ENCODE results near the gene ZNF407.

The ZNF407 gene

GRCh38 chr18:74610051-74610615, 12.5 kb downstream of the ZNF407 start:
- Histone ChIP-seq H3K36me3 (ENCODE audit: control insufficient read depth, insufficient read depth, low read length) (no peaks in the 10 kb centered on the region), H3K9me3 (ENCODE audit: control insufficient read depth, low read length) (no peaks in the 10 kb centered on the region), H3K4me3 (ENCODE audit: extremely low read depth, insufficient read depth, low read length, poor library complexity, severe bottlenecking) (no peak overlapping the region), H3K27ac (ENCODE audit: low read depth, low read length, severe bottlenecking) (no peak overlapping the region), H3K4me1 (ENCODE audit: control insufficient read depth, insufficient read depth, low read length, poor library complexity, severe bottlenecking) (peaks cover 1% of the 10 kb centered on the region)
- WGBS, 2 experiments (ENCODE audit: insufficient coverage in 2 of 2): 94 to 100% methylated on average over 3 of the region's 7 CpGs

GRCh38 chr18:74610860-74611259, 13.2 kb downstream of the ZNF407 start:
- no peaks in the 10 kb centered on the region for H3K4me1 ChIP-seq (ENCODE audit: control insufficient read depth, insufficient read depth, low read length, poor library complexity, severe bottlenecking)
- WGBS, 2 experiments (ENCODE audit: insufficient coverage in 2 of 2): no CpG with 5 or more reads among the region's 1 CpG
- H3K4me3 ChIP-seq (ENCODE audit: extremely low read depth, insufficient read depth, low read length, poor library complexity, severe bottlenecking): no peak overlapping the region
- H3K9me3 ChIP-seq (ENCODE audit: control insufficient read depth, low read length): no peaks in the 10 kb centered on the region
- no peaks in the 10 kb centered on the region for H3K36me3 ChIP-seq (ENCODE audit: control insufficient read depth, insufficient read depth, low read length)
- no peak overlapping the region for H3K27ac ChIP-seq (ENCODE audit: low read depth, low read length, severe bottlenecking)

DNA sequence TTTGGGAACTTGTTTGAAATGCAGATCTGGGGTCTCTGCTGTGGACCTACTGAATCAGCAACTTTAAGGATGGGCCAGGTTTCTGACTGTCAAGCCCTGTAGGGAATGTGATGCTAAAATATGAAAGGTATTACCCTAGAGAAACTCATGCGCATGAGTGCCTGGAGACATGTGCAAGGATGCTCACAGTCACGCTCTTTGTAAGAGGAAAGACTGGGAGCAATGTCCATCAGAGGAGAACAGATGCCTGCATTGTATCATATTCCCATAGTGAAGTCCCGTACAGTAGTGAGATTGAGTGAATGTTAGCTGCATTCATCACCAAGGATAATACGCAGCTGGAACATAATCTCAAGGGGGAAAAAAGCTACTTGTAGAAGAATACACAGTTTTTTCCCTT, 14.1 kb downstream of the ZNF407 start:
- Histone ChIP-seq H3K9me3 (ENCODE audit: control insufficient read depth, low read length) (no peaks in the 10 kb centered on the region), H3K4me1 (ENCODE audit: control insufficient read depth, insufficient read depth, low read length, poor library complexity, severe bottlenecking) (no peaks in the 10 kb centered on the region), H3K4me3 (ENCODE audit: extremely low read depth, insufficient read depth, low read length, poor library complexity, severe bottlenecking) (no peak overlapping the region), H3K36me3 (ENCODE audit: control insufficient read depth, insufficient read depth, low read length) (no peaks in the 10 kb centered on the region), H3K27ac (ENCODE audit: low read depth, low read length, severe bottlenecking) (no peak overlapping the region)
- WGBS, 2 experiments (ENCODE audit: insufficient coverage in 2 of 2): 79 to 96% methylated on average over 3 of the region's 4 CpGs

GRCh38 chr18:74613381-74613780, 15.7 kb downstream of the ZNF407 start:
- WGBS, 2 experiments (ENCODE audit: insufficient coverage in 2 of 2): 88 to 100% methylated on average over 1 of the region's 1 CpG
- Histone ChIP-seq H3K36me3 (ENCODE audit: control insufficient read depth, insufficient read depth, low read length) (no peaks in the 10 kb centered on the region), H3K4me3 (ENCODE audit: extremely low read depth, insufficient read depth, low read length, poor library complexity, severe bottlenecking) (no peak overlapping the region), H3K27ac (ENCODE audit: low read depth, low read length, severe bottlenecking) (no peak overlapping the region), H3K9me3 (ENCODE audit: control insufficient read depth, low read length) (no peaks in the 10 kb centered on the region), H3K4me1 (ENCODE audit: control insufficient read depth, insufficient read depth, low read length, poor library complexity, severe bottlenecking) (no peaks in the 10 kb centered on the region)

DNA sequence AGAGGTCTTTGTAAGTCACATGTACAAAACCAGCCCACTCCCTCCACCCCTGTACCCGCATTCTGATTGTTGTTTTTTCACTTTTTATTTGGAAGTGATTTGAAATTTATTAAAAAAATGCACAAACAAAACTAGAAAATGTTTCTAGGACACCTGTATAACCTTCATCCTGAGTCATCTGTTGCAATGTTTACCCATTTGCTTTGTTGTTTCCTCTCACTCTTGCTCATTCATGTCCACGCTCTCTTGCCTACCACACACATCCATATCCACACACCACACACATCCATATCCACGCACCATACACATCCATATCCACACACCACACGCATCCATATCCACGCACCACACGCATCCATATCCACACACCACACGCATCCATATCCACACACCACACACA, 18.8 kb downstream of the ZNF407 start:
- Histone ChIP-seq H3K36me3 (ENCODE audit: control insufficient read depth, insufficient read depth, low read length) (no peaks in the 10 kb centered on the region), H3K4me3 (ENCODE audit: extremely low read depth, insufficient read depth, low read length, poor library complexity, severe bottlenecking) (no peak overlapping the region), H3K9me3 (ENCODE audit: control insufficient read depth, low read length) (no peaks in the 10 kb centered on the region), H3K4me1 (ENCODE audit: control insufficient read depth, insufficient read depth, low read length, poor library complexity, severe bottlenecking) (peaks cover 5% of the 10 kb centered on the region), H3K27ac (ENCODE audit: low read depth, low read length, severe bottlenecking) (no peak overlapping the region)
- 36 to 47% methylated on average over 4 to 5 of the region's 7 CpGs for WGBS, 2 experiments (ENCODE audit: insufficient coverage in 2 of 2)

GRCh38 chr18:74617486-74617885, 19.8 kb downstream of the ZNF407 start:
- Histone ChIP-seq H3K4me3 (ENCODE audit: extremely low read depth, insufficient read depth, low read length, poor library complexity, severe bottlenecking) (no peak overlapping the region), H3K9me3 (ENCODE audit: control insufficient read depth, low read length) (no peaks in the 10 kb centered on the region), H3K27ac (ENCODE audit: low read depth, low read length, severe bottlenecking) (no peak overlapping the region), H3K4me1 (ENCODE audit: control insufficient read depth, insufficient read depth, low read length, poor library complexity, severe bottlenecking) (peaks cover 8% of the 10 kb centered on the region), H3K36me3 (ENCODE audit: control insufficient read depth, insufficient read depth, low read length) (no peaks in the 10 kb centered on the region)
- 92 to 100% methylated on average over 1 to 2 of the region's 2 CpGs for WGBS, 2 experiments (ENCODE audit: insufficient coverage in 2 of 2)

DNA sequence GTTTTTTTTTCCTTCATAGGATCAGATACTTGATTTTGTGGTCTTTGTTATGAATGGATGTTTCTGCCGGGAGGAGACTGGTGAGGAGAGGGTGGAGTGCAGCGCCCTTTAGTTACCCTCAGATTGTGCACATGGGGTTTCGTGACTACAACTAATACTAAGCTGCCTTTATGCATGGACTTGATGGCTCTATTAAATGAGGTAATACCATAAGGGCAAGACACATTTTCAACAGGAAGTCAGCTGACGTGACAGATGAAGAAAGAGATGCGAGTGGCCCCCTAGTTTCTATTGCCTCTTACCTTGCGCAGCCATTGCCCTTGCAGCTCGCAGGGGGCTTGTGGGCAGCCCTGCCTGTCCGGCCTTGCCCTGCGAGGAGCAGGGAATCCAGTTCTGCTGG, 24.4 kb downstream of the ZNF407 start:
- Histone ChIP-seq H3K4me3 (ENCODE audit: extremely low read depth, insufficient read depth, low read length, poor library complexity, severe bottlenecking) (no peak overlapping the region), H3K36me3 (ENCODE audit: control insufficient read depth, insufficient read depth, low read length) (no peaks in the 10 kb centered on the region), H3K27ac (ENCODE audit: low read depth, low read length, severe bottlenecking) (no peak overlapping the region), H3K4me1 (ENCODE audit: control insufficient read depth, insufficient read depth, low read length, poor library complexity, severe bottlenecking) (peaks cover 8% of the 10 kb centered on the region), H3K9me3 (ENCODE audit: control insufficient read depth, low read length) (no peaks in the 10 kb centered on the region)
- 94% methylated on average over 6 of the region's 9 CpGs for WGBS, 2 experiments (ENCODE audit: insufficient coverage in 2 of 2)

DNA sequence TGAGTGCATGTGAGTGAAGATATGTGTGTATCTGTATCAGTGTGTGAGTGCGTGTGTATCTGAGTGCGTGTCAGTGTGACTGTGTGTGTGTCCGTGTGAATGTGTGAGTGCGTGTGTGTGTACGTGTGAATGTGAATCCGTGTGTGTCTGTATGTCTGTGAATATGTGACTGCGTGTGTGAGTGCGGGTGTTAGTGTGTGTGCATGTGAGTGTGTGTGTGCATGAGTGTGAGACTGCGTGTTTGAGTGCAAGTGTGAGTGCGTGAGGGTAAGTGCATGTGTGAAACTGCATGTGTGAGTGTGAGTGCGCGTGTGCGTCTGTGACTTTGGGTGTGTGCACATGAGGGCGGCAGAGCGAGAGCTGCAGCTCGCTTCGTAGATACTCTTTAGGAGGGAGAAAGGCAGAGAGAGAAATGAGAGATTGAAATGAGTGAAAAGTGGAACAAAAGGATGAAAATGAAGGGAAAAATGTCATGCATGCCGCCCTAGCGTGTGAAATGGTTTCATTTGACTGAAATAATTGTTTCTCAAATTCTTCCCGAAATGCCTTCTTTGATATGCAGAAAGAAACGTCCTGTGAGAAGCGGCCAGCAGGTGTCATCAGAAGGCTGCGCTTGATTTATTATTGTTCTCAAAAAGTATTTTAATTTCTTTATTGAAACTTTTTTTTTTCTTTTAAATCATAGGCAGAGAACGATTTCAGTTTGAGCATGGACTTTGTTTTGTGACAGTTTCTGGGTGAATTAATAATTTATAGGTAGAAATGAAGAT, 25.6 kb downstream of the ZNF407 start:
- Histone ChIP-seq H3K9me3 (ENCODE audit: control insufficient read depth, low read length) (no peaks in the 10 kb centered on the region), H3K4me3 (ENCODE audit: extremely low read depth, insufficient read depth, low read length, poor library complexity, severe bottlenecking) (no peak overlapping the region), H3K4me1 (ENCODE audit: control insufficient read depth, insufficient read depth, low read length, poor library complexity, severe bottlenecking) (peaks cover 8% of the 10 kb centered on the region), H3K36me3 (ENCODE audit: control insufficient read depth, insufficient read depth, low read length) (no peaks in the 10 kb centered on the region), H3K27ac (ENCODE audit: low read depth, low read length, severe bottlenecking) (no peak overlapping the region)
- WGBS, 2 experiments (ENCODE audit: insufficient coverage in 2 of 2): 76 to 81% methylated on average over 19 to 20 of the region's 24 CpGs

DNA sequence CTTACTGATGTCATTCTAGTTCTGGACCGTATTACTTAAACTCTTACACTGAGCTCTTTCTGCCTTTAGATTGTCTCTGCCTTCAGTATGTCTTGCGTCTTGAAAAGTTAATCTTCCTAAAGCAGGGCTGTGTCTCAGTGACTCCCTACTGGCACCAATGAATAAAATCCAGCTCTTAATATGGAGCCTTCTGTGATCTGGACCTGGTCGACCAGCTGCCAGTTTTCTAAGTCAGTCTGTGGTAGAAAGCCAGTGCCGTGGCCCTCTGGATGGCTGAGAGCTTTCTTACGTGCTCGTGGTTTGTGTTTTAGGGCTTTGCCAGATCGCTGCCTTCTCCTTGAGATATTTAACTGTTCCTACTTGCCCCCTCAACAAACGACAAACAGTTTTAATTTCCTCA, 26.8 kb downstream of the ZNF407 start:
- 87 to 95% methylated on average over 6 of the region's 8 CpGs for WGBS, 2 experiments (ENCODE audit: insufficient coverage in 2 of 2)
- H3K4me1 ChIP-seq (ENCODE audit: control insufficient read depth, insufficient read depth, low read length, poor library complexity, severe bottlenecking): peaks cover 8% of the 10 kb centered on the region

DNA sequence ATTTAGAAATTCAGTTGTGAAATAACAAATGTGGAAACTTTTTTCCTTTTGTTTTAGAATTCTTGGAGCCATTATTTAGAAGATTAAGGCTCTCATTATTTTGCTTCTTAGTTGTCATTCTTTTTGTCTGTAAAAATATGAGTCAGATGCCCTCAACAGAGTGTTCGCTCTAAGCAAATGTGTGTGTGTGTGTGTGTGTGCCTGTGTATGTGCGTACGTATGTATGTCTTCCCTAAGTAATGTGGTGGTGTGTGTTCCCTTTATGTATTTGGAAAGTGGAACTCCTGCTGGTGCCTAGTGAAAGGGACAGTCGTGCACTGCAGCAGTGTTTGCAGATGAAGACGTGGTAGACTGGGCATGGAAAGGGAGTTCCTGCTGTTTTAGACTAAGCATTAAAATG, 27.5 kb downstream of the ZNF407 start:
- 77 to 100% methylated on average over 3 of the region's 5 CpGs for WGBS, 2 experiments (ENCODE audit: insufficient coverage in 2 of 2)
- H3K9me3 ChIP-seq (ENCODE audit: control insufficient read depth, low read length): no peaks in the 10 kb centered on the region
- H3K36me3 ChIP-seq (ENCODE audit: control insufficient read depth, insufficient read depth, low read length): no peaks in the 10 kb centered on the region

More for the DNA sequence above, 26.8 kb downstream of the ZNF407 start:
- Histone ChIP-seq H3K27ac (ENCODE audit: low read depth, low read length, severe bottlenecking) (no peak overlapping the region), H3K4me3 (ENCODE audit: extremely low read depth, insufficient read depth, low read length, poor library complexity, severe bottlenecking) (no peak overlapping the region), H3K36me3 (ENCODE audit: control insufficient read depth, insufficient read depth, low read length) (no peaks in the 10 kb centered on the region), H3K9me3 (ENCODE audit: control insufficient read depth, low read length) (no peaks in the 10 kb centered on the region)

More for the DNA sequence above, 27.5 kb downstream of the ZNF407 start:
- peaks cover 8% of the 10 kb centered on the region for H3K4me1 ChIP-seq (ENCODE audit: control insufficient read depth, insufficient read depth, low read length, poor library complexity, severe bottlenecking)
- H3K4me3 ChIP-seq (ENCODE audit: extremely low read depth, insufficient read depth, low read length, poor library complexity, severe bottlenecking): no peak overlapping the region
- no peak overlapping the region for H3K27ac ChIP-seq (ENCODE audit: low read depth, low read length, severe bottlenecking)

Measured in mesodermal cell (in vitro differentiated cells).